HL-60 (cell line): Measurements from ENCODE around the gene SLC23A2.
"Not testable (repeated sequence)": the region's sequence is repeated elsewhere in the genome, so short reads cannot be mapped to it uniquely, and the experiment has no call there.

Source experiments
- DNase-seq, 2 experiments: peaks; one replicate each; pipeline ENCODE4 v3.0.0-alpha.2; 2010 to 2020; ENCODE audit warnings: low read depth in 1 of 2, low spot score in 1 of 2
- H3K27ac ChIP-seq: fragments of 250-450 bp; sonication (Bioruptor Pico); replicated peaks from 2 replicates; pipeline ENCODE4 v1.5.1; 2020; ENCODE audit warnings: mild to moderate bottlenecking, moderate library complexity
- H3K27me3 ChIP-seq: fragments of 250-450 bp; sonication (Bioruptor Pico); 2 replicates; pipeline ENCODE4 v1.5.1; 2021; ENCODE audit warnings: mild to moderate bottlenecking, moderate library complexity; ENCODE audit not compliant: insufficient read depth, poor library complexity, severe bottlenecking
- H3K4me3 ChIP-seq: replicated peaks from 2 replicates; pipeline ENCODE4 v1.5.1; 2011; ENCODE audit warnings: mild to moderate bottlenecking, control low read depth, low read length; ENCODE audit not compliant: insufficient read depth
- CTCF ChIP-seq: IDR thresholded peaks from one replicate; pipeline ENCODE4 v1.5.1; 2011; ENCODE audit warnings: low read length, control low read depth, inconsistent platforms; ENCODE audit not compliant: insufficient read depth
- GABPA ChIP-seq: IDR thresholded peaks from 2 replicates; pipeline ENCODE4 v1.6.1; 2012; ENCODE audit warnings: low read depth
- POLR2AphosphoS5 ChIP-seq: IDR thresholded peaks from 2 replicates; pipeline ENCODE4 v1.6.1; 2012; ENCODE audit warnings: low read depth
- REST ChIP-seq: IDR thresholded peaks from 2 replicates; pipeline ENCODE4 v1.6.1; 2012; ENCODE audit warnings: low read depth; ENCODE audit not compliant: insufficient replicate concordance
- SPI1 ChIP-seq: IDR thresholded peaks from 2 replicates; pipeline ENCODE4 v1.6.1; 2012; ENCODE audit warnings: low read depth, mild to moderate bottlenecking, borderline replicate concordance

Gene SLC23A2

GRCh38 chr20:4922186-4922585, 79.1 kb downstream of the SLC23A2 start:
- Histone ChIP-seq H3K27me3 (no peaks in the 10 kb centered on the region), H3K27ac (no peak overlapping the region), H3K4me3 (no peak overlapping the region)
- DNase-seq, result no peak
- no peak for TF ChIP-seq SPI1
- TF ChIP-seq REST, result no peak
- TF ChIP-seq GABPA, result no peak

- H3K27me3 ChIP-seq, H3K4me3 ChIP-seq, DNase-seq, H3K27ac ChIP-seq: not testable (repeated sequence)
Observed at GRCh38 chr20:4921271-4921670, 80.0 kb downstream of the SLC23A2 start.

- Histone ChIP-seq H3K4me3 (no peak overlapping the region), H3K27ac (no peak overlapping the region), H3K27me3 (no peaks in the 10 kb centered on the region)
- TF ChIP-seq SPI1 (no peak), REST (no peak), POLR2AphosphoS5 (no peak), GABPA (no peak), CTCF (no peak)
- no peak for DNase-seq
Observed at GRCh38 chr20:4920655-4921054, 80.7 kb downstream of the SLC23A2 start.

- DNase-seq, result no peak
- Histone ChIP-seq H3K27me3 (no peaks in the 10 kb centered on the region), H3K27ac (no peak overlapping the region), H3K4me3 (no peak overlapping the region)
- no peak for TF ChIP-seq POLR2AphosphoS5
- TF ChIP-seq SPI1, result no peak
- TF ChIP-seq REST, result no peak
- TF ChIP-seq GABPA, result no peak
- no peak for TF ChIP-seq CTCF
Observed at GRCh38 chr20:4920131-4920530, 81.2 kb downstream of the SLC23A2 start.
